GM19099 (cell line): ENCODE measurements around the gene PM20D1.

Experiments used
- POLR2A ChIP-seq: IDR thresholded peaks from 3 replicates; pipeline ENCODE4 v1.6.1; 2011; ENCODE audit warnings: low read depth; ENCODE audit not compliant: insufficient read length; ENCODE audit errors: extremely low read depth

The PM20D1 gene

GRCh38 chr1:205809469-205809868 lies 40.5 kb downstream of the PM20D1 start:
- no peak for TF ChIP-seq POLR2A

- TF ChIP-seq POLR2A, result no peak
Observed at GRCh38 chr1:205805082-205805711, 44.7 kb downstream of the PM20D1 start.

- no peak for TF ChIP-seq POLR2A
Observed at GRCh38 chr1:205804605-205805004, 45.3 kb downstream of the PM20D1 start.

DNA sequence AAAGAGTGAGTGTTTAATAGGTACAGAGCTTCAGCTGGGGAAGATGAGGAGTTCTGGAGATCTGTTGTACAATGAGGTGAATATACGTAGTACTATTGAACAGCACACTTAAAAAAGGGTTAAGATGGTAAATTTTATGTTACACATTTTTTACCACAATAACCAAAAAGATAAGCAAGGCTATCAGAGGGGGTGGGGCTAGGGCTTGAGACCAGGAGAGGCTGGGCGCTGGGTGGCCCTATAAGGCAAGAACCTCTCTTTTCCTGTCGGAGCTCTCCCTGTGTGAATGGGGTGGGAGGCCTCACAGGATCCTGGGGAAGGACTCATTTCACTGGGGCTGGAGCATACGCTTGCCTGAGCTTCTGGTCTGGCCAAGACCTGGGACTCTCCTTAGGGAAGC lies 45.9 kb downstream of the PM20D1 start:
- TF ChIP-seq POLR2A, result no peak

GRCh38 chr1:205802060-205802459 lies 47.9 kb downstream of the PM20D1 start:
- no peak for TF ChIP-seq POLR2A

DNA sequence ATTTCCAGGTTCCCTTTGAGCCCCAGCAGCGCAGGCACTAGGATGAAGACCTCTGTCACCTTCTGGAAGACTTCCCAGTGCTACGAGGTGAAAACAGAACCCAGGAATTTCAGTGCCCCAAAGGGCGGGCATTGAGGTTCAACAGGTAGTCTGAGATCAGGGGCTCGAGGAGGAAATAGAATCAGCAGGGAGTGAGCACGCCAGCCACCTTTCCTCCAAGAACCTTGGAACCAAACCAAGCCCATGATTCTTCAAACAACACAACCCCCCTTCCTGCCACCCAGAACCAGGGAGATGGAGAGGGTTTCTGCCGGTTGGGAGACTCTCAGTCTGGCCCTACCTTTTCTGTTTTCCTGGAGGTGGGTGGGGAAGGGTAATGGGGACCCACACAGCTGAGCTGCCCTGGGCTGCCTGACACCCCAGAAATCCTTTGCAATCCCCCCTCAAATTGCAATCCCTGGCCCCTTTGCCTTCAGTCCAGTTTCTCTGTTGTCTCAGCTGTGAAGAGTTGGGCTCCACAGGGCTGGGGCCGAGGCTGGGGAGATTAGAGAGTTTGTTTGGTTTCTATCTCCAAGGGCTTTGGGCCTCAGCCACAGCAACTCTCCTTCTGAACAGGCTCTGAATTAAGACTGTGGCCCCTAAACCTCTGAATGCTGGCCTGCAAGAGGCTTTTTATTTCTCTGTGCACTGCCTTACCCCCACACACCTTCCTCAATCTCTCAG lies 48.8 kb downstream of the PM20D1 start:
- TF ChIP-seq POLR2A, result no peak

DNA sequence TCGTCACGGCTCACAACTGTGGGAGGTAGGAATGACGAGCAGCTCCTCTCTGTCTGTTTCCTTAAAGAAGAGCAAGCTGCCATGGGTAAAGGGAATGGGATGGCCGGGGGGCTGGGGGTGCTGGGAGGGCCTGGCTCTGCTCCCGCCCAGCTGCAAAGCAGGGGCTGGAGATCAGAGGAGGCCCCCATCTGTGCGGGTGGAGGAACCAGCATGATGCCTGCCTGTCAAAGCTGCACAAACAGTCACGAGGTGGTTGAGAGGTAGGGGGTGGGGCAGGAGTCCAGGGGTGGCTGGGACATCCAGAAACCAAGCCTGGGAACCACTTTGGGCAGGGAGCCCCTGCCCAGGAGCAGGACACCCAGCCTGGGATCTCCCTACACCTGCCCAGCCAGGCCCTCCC lies 49.5 kb downstream of the PM20D1 start:
- TF ChIP-seq POLR2A, result no peak

DNA sequence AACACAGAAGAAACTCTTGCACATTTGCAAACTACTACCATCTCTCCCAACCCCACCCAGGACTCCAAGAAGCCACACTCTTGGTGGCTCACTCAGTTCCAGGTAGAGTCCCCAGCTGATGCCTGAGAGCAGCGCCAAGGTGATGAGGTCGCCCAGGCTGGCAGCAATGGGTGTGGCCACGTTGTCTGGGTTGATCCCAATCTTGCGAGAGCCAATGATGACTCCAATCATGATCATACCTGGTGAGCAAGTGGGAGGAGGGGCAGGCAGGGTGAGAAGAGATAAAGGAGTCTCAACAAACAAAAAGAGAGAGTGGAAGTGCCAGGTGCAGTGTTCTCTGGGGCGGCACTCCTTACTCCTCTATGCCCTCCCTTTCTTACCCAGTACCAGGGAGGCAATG lies 51.4 kb downstream of the PM20D1 start:
- no peak for TF ChIP-seq POLR2A

DNA sequence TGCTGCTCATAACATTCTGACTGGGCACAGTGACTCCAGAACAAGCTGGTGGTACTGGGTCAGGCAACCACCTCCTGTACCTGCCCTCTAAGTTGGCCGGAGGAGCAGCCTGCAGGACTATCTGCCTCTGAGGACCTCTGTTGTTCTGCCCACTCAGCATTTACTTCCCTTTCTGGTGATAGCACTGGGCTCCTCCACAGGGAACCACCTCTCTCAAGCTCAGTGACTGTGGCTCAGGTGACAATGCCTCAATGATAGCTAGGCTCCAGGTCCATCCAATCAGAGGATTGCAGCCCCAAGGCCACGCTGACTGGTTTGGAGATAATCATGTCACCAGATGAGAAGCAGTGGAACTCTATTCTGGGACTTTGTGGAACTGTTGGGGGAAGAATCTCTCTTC lies 52.8 kb downstream of the PM20D1 start:
- TF ChIP-seq POLR2A, result no peak

GRCh38 chr1:205794011-205794730 lies 55.8 kb downstream of the PM20D1 start:
- no peak for TF ChIP-seq POLR2A

DNA sequence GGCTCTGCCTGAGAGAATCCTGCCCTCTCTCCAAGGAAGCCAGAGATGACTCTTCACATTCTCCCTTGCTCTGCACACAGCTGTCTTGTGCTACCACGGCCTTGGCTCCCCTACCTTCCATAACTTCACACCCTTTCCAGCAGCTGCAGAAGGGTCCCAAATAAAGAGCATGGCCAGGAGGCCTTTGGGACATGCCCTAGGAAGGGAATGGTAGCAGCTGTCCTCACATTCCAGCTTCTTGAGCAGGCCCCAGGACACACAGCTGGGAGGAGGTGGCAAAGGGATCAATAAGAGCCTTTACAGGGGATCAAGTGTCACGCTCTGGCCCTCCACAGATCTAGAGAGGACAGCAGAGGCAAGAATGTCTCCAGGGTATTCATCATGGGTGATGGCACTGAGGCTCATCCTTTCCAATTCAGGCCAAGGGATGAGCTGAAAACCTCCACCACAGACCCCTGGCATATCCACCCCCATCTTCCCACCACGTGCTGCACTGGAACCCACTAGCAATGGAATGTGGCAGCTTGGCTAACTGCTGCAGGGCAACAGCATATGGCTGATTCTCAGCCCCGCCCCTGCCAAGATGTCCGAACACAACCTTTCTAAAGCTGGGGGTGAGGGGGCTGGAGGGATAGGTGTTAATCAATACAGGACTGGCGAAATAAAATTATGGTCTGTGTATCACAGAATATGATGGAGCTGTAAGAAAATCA lies 56.8 kb downstream of the PM20D1 start:
- TF ChIP-seq POLR2A, result no peak

GRCh38 chr1:205792481-205792881 lies 57.5 kb downstream of the PM20D1 start:
- TF ChIP-seq POLR2A, result no peak

DNA sequence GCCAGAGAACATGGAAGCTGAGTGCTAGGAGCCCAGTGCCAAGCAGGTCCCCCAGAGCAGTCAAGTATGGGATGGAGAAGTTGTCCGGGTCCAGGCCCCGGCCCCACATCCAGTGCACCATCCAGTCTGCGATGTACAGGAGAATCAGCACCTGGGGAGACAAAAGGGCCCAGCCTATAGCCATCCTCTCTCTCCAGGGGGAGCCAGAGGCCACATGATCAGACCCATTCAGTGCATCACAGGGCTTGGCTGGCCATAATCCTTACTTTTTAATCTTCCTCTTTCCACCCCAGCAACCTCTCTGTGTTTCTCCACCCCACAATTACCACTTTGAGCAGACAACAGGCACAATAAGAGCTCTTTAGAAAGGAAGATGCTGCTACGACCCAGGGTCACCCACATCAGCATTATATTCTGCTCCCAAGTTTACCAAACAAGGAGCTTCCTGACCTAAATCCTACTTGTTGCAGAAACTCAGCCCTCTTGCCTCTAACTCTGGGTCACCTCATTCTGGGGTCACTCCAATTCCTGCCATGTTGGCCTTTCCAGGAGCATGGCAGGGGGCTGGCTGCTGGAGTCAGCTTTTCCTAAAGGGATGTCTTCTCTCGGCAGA lies 58.3 kb downstream of the PM20D1 start:
- TF ChIP-seq POLR2A, result no peak

DNA sequence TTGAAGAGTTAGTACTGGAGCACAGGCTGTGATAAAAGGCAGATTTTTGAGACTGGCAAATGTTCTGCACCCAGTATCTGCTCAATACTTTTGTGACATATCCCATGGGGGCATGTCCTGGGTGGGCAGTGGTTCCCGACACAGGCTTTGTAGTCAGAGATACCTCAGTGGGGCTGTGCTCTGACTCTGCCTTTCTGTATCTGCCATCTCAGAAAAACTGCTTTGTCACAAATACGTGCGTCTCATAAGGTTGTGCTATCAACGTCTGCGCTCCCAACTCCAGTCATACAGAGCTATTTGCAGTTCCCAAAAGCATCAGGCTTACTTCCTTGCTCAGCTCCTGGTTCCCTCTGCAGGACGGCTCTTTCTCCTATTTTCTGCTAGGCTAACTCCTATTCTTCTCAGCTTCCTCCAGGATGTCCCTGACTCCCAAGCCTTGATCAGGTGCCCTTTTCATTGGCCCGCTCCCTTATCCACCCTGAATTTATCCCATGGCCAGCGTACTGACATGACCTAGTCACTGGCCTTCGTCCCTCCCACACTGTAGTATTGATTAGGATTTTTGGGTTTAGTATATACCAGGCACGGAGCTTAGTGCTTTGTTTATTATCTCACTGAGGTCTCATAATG lies 62.5 kb downstream of the PM20D1 start:
- no peak for TF ChIP-seq POLR2A

- no peak for TF ChIP-seq POLR2A
Observed at GRCh38 chr1:205786601-205787000, 63.3 kb downstream of the PM20D1 start.

DNA sequence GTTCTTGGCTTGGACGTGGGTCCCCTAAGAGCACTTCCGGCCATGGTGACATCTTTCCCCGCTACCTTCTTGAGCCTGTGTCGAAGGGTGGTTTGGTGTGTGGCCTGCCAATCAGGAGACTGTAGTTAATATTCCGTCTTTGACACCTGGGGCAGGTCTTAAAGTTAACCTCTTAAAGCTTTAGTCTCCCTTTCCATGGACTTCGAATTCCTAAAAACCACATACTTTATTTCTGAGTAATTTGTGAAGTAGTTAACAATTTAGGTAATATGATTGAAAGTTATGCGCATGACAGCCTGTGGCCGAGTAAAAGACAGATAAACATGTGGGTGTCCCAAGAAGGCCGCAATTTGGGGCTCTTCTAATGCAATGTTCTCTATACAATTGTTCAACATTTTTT lies 64.5 kb downstream of the PM20D1 start:
- TF ChIP-seq POLR2A, result no peak
